Adrenal gland (tissue), 12 donors: ENCODE data around the gene KHDC4. TPM values are rescaled to one million over a fixed set of nuclear protein-coding genes. Genes with fewer than 3 reads are reported as not detected.
A peak's percentile ranks its signal among the peaks of the same experiment; 100 is the strongest.

Source experiments
- DNase-seq, 7 donors: peaks; one replicate each; pipeline ENCODE4 v3.0.0-alpha.2; 2019 to 2020
- H3K27ac ChIP-seq, 5 donors: fragments of 200-600 bp; sonication (generic) in 4 of 5; 1 replicate in 3 of 5; 2 replicates in 2 of 5; pipeline versions ENCODE4 v1.5.1 to v1.8.0; 2016 to 2020; ENCODE audit warnings: mild to moderate bottlenecking in 1 of 5
- H3K27me3 ChIP-seq: fragments of 200-600 bp; 2 replicates; pipeline ENCODE4 v1.8.0; 2021
- H3K36me3 ChIP-seq, 2 donors: fragments of 200-600 bp; replicated peaks in 1 of 2; 1 replicate in 1 of 2; 2 replicates in 1 of 2; pipeline versions ENCODE4 v1.5.1 to v1.8.0; 2018 to 2022
- H3K4me1 ChIP-seq, 2 donors: fragments of 200-600 bp; replicated peaks in 1 of 2; 1 replicate in 1 of 2; 2 replicates in 1 of 2; pipeline versions ENCODE4 v1.5.1 to v1.8.0; 2018 to 2021
- H3K4me3 ChIP-seq, 4 donors: fragments of 200-600 bp; sonication (generic) in 3 of 4; one replicate each; pipeline ENCODE4 v1.5.1; 2016 to 2018
- H3K9me3 ChIP-seq, 3 donors: fragments of 200-600 bp; sonication (generic) in 1 of 3; replicated peaks in 1 of 3; 1 replicate in 2 of 3; 2 replicates in 1 of 3; pipeline versions ENCODE4 v1.5.1 to v1.8.0; 2016 to 2021
- CTCF ChIP-seq, 6 experiments: fragments of 450-650 bp in 4 of 6; fragments of 200-600 bp in 2 of 6; sonication (generic) in 1 of 6; IDR thresholded peaks; 1 replicate in 5 of 6; 2 replicates in 1 of 6; pipeline versions ENCODE4 v1.5.1 to v1.8.0; 2016 to 2021; ENCODE audit warnings: antibody characterized with exemption in 6 of 6, mild to moderate bottlenecking in 2 of 6, moderate library complexity in 1 of 6
- POLR2A ChIP-seq, 2 donors: fragments of 450-650 bp; IDR thresholded peaks; one replicate each; pipeline ENCODE4 v1.6.1; 2017; ENCODE audit warnings: antibody characterized with exemption in 2 of 2, mild to moderate bottlenecking in 2 of 2, moderate library complexity in 1 of 2
- WGBS, 4 donors: extraction: QIAGEN DNeasy Blood & Tissue Kit in 2 of 4; methylation state at CpG; one replicate each; pipeline versions ENCODE4 v1.1.5 to v1.1.7; 2013 to 2017; 5-methylcytosine and 5-hydroxymethylcytosine counted together
- intact Hi-C, 2 donors: fragments of 100-400 bp; cut with DNase I; formaldehyde crosslinking; loops; one replicate each; pipeline versions ENCODE4 v1.14.1 to v1.15.0; 2022 to 2023
- polyA plus RNA-seq, 3 donors: library from polyadenylated mRNA; stranded (reverse); fragments of 200-250 nt in 2 of 3; fragments of 350-450 nt in 1 of 3; fragmentation: Illumina TruSeq in 1 of 3; extraction: RNeasy Lipid Tissue Mini Kit (QIAGEN cat#74804) in 1 of 3; gene quantifications; one replicate each; pipeline ENCODE4 v1.2.3, GENCODE V29; 2013 to 2014
- total RNA-seq, 9 donors: library from RNA; depleted of rRNA in 4 of 9; stranded (reverse); fragments of >200 nt in 4 of 9; fragments of 120-200 nt in 1 of 9; fragmentation: NEBNext Ultra II Directional in 1 of 9; extraction: Animal tissue kit (Norgen Biotek cat#: 25700) in 1 of 9; gene quantifications; one replicate each; pipeline versions ENCODE4 v1.1.0 to v1.2.4, GENCODE V29; 2013 to 2023
- donor health status: healthy with polysubstance abuse.
- donor health status: Bipolar disorder and iron deficiency.
- donor health status: DM: yes; HTN: yes; CAD: no.
- donor health status: DM: no; HTN: no; CAD: no.
- donor health status: DM: no; HTN: no; CAD: no.
- donor health status: DM: yes; HTN: yes; CAD: no.

KHDC4 gene
- total and polyA plus RNA-seq, 12 donors = 16.8 to 52.9 (median 38.3) TPM

GRCh38 chr1:155977690-155978324 is 43.6 kb upstream of the KHDC4 start:
- H3K36me3 ChIP-seq = no peaks in the 10 kb centered on the region
- no peak for TF ChIP-seq CTCF (IDR thresholded peaks at IDR 0.05)
- no peak for TF ChIP-seq POLR2A (IDR thresholded peaks at IDR 0.05)
- peak overlapping the region; percentile 43 to 88 (median 68) for H3K27ac ChIP-seq
- H3K4me3 ChIP-seq = peak overlapping the region; percentile 65 to 95 (median 73)
- intact Hi-C loops = no loop called here
- no peaks in the 10 kb centered on the region for H3K27me3 ChIP-seq
- 0 to 5% (median 1%) methylated on average over 12 to 52 of the region's 52 CpGs for WGBS, 4 donors
- no peaks in the 10 kb centered on the region for H3K9me3 ChIP-seq
- peaks cover 0 to 37% of the 10 kb centered on the region in 2 donors for H3K4me1 ChIP-seq
- DNase-seq = peak in 2 of 7 donors; percentile 39 to 51

- intact Hi-C loops = no loop called here
- Histone ChIP-seq H3K27ac (peak overlapping the region in 2 of 5 donors; percentile 68 to 88), H3K36me3 (no peaks in the 10 kb centered on the region), H3K27me3 (no peaks in the 10 kb centered on the region), H3K4me1 (peaks cover 0 to 40% of the 10 kb centered on the region in 2 donors), H3K9me3 (no peaks in the 10 kb centered on the region), H3K4me3 (peak overlapping the region in 2 of 4 donors; percentile 74 to 95)
- TF ChIP-seq POLR2A (IDR thresholded peaks at IDR 0.05) (no peak), CTCF (IDR thresholded peaks at IDR 0.05) (no peak)
- DNase-seq = no peak
- WGBS, 4 donors = 39 to 60% (median 49%) methylated on average over 4 to 5 of the region's 5 CpGs
Observed at GRCh38 chr1:155976913-155977689, 42.9 kb upstream of the KHDC4 start.

- 32 to 52% (median 45%) methylated on average over 13 to 14 of the region's 14 CpGs for WGBS, 4 donors
- Histone ChIP-seq H3K36me3 (no peaks in the 10 kb centered on the region), H3K4me3 (peak overlapping the region in 2 of 4 donors; percentile 3 to 95), H3K4me1 (peaks cover 0 to 40% of the 10 kb centered on the region in 2 donors), H3K27me3 (no peaks in the 10 kb centered on the region), H3K27ac (peak overlapping the region in 2 of 5 donors; percentile 34 to 88), H3K9me3 (no peaks in the 10 kb centered on the region)
- TF ChIP-seq POLR2A (IDR thresholded peaks at IDR 0.05) = no peak
- no peak for TF ChIP-seq CTCF (IDR thresholded peaks at IDR 0.05)
- intact Hi-C loops = no loop called here
- peak in 1 of 7 donors; percentile 48 for DNase-seq
Observed at GRCh38 chr1:155976062-155976912, 42.1 kb upstream of the KHDC4 start.
